ENCODE measurements around the gene CPA2.

DNA sequence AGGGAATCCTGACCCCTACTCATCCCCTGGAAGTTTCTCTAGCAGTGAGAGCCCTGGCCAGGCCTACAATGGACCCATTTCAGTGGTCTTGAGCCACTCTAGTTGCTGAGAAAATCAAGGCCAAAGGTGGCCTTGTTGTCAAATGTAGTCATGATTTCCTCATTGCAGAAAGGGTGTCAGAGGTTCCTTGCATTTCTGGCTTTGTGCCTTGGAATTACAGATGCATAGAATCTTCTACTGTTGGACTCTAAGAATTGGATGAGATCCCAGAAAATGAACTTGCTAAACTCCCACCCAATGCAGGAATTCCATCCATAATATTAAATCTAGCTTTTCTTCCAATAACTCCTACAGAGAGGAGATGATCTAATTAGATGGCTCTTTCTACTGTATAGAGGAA lies 12.2 kb downstream of the CPA2 start:
- TF ChIP-seq, protein P1, sequence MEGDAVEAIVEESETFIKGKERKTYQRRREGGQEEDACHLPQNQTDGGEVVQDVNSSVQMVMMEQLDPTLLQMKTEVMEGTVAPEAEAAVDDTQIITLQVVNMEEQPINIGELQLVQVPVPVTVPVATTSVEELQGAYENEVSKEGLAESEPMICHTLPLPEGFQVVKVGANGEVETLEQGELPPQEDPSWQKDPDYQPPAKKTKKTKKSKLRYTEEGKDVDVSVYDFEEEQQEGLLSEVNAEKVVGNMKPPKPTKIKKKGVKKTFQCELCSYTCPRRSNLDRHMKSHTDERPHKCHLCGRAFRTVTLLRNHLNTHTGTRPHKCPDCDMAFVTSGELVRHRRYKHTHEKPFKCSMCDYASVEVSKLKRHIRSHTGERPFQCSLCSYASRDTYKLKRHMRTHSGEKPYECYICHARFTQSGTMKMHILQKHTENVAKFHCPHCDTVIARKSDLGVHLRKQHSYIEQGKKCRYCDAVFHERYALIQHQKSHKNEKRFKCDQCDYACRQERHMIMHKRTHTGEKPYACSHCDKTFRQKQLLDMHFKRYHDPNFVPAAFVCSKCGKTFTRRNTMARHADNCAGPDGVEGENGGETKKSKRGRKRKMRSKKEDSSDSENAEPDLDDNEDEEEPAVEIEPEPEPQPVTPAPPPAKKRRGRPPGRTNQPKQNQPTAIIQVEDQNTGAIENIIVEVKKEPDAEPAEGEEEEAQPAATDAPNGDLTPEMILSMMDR (IDR thresholded peaks at IDR 0.05) = no peak
- TF ChIP-seq POLR2AphosphoS5 (IDR thresholded peaks at IDR 0.05) = no peak

All from upper lobe of left lung (tissue), 4 donors.